ENCODE data around the gene RPTOR.

RPTOR gene

GRCh38 chr17:80720610-80721577 is 176.3 kb downstream of the RPTOR start:
- H3K4me3 ChIP-seq (ENCODE audit: low read depth, low read length) = no peak overlapping the region
- TF ChIP-seq CTCF (IDR thresholded peaks at IDR 0.05; ENCODE audit: low read depth, low read length, missing control alignments) = no peak
- no peak for DNase-seq (ENCODE audit: low read depth)

GRCh38 chr17:80722661-80723060 is 178.0 kb downstream of the RPTOR start:
- TF ChIP-seq CTCF (IDR thresholded peaks at IDR 0.05; ENCODE audit: low read depth, low read length, missing control alignments) = no peak
- no peak overlapping the region for H3K4me3 ChIP-seq (ENCODE audit: low read depth, low read length)
- no peak for DNase-seq (ENCODE audit: low read depth)

- H3K4me3 ChIP-seq (ENCODE audit: low read depth, low read length) = no peak overlapping the region
- TF ChIP-seq CTCF (IDR thresholded peaks at IDR 0.05; ENCODE audit: low read depth, low read length, missing control alignments) = no peak
- DNase-seq (ENCODE audit: low read depth) = no peak
These were observed 180.2 kb downstream of the RPTOR start for GRCh38 chr17:80724775-80725266.

- TF ChIP-seq CTCF (IDR thresholded peaks at IDR 0.05; ENCODE audit: low read depth, low read length, missing control alignments) = no peak
- no peak for DNase-seq (ENCODE audit: low read depth)
- no peak overlapping the region for H3K4me3 ChIP-seq (ENCODE audit: low read depth, low read length)
These were observed 180.9 kb downstream of the RPTOR start for GRCh38 chr17:80725517-80725916.

DNA sequence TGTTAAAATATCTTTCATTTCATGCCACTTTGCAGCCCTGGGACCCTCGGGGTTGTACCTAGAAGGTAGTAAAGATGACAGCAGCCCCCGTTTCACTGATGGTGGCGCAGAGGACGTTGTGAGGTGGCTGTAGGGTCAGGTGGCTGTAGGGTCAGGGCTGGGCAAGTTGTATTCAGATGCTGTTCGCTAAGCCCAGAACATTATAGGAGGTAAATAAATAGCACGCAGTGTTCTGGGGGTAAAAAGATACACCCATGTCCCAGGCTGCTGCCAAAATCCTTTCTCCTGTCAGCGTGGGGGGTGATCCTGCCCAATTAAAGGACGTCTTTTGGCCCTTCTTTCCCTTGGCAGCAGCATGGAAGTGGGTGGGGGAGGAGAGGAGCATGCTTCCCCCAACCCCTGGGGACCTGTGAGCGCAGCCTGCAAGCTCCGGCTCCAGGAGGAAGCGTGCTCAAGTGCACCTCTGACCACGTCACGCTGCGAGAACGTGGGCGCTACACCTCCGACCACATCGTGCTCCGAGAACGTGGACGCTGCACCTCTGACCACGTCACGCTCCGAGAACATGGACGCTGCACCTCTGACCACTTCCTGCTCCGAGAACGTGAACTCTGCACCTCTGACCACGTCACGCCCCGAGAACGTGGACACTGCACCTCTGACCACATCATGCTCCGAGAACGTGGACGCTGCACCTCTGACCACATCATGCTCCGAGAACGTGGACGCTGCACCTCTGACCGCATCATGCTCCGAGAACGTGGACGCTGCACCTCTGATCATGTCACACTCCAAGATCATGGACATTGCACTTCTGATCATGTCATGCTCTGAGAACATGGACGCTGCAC is 182.1 kb downstream of the RPTOR start:
- H3K4me3 ChIP-seq (ENCODE audit: low read depth, low read length) = no peak overlapping the region
- no peak for TF ChIP-seq CTCF (IDR thresholded peaks at IDR 0.05; ENCODE audit: low read depth, low read length, missing control alignments)
- no peak for DNase-seq (ENCODE audit: low read depth)

DNA sequence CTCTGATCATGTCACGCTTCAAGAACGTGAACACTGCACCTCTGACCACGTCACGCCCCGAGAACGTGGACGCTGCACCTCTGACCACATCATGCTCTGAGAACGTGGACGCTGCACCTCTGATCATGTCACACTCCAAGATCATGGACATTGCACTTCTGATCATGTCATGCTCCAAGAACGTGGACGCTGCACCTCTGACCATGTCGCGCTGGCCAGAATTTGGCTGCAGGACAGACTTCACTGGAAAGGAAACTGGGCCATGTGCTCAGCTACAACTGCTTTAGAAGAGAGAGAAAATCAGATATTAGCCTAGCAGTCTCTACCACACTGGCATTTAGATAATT is 182.7 kb downstream of the RPTOR start:
- no peak overlapping the region for H3K4me3 ChIP-seq (ENCODE audit: low read depth, low read length)
- no peak for TF ChIP-seq CTCF (IDR thresholded peaks at IDR 0.05; ENCODE audit: low read depth, low read length, missing control alignments)
- no peak for DNase-seq (ENCODE audit: low read depth)

Measured in GM12864 (cell line).